ENCODE data around the gene GLRA2. TPM values are rescaled to one million over a fixed set of nuclear protein-coding genes. Genes with fewer than 3 reads are reported as not detected.

GLRA2 gene
- total and polyA plus RNA-seq, 2 donors (not counting 1 experiment from before 2014, with no cell fraction given) = not detected

GRCh38 chrX:14491689-14492088 is 37.6 kb upstream of the GLRA2 start:
- ChIA-PET POLR2A (no interaction called here), CTCF (no interaction called here)
- Histone ChIP-seq H3K4me1 (ENCODE audit: control insufficient read depth in 2 of 2, insufficient read depth in 2 of 2, low read length in 2 of 2) (no peaks in the 10 kb centered on the region), H3K4me3 (ENCODE audit: control extremely low read depth in 1 of 5, extremely low read depth in 1 of 5, insufficient read depth in 1 of 5, low read depth in 2 of 5, low read length in 4 of 5) (no peak overlapping the region), H3K79me2 (ENCODE audit: control insufficient read depth, insufficient read depth, low read length) (no peaks in the 10 kb centered on the region), H2AFZ (ENCODE audit: insufficient read depth, low read depth, low read length, poor library complexity, severe bottlenecking) (no peak overlapping the region), H3K4me2 (replicated peaks; ENCODE audit: low read depth, low read length, poor library complexity, severe bottlenecking) (no peak overlapping the region), H3K9me3 (ENCODE audit: control extremely low read depth in 1 of 3, control insufficient read depth in 2 of 3, insufficient read depth in 1 of 3, low read length in 2 of 3) (no peaks in the 10 kb centered on the region), H3K9ac (ENCODE audit: low read length) (no peak overlapping the region), H3K27me3 (replicated peaks in 1 of 4; ENCODE audit: control extremely low read depth in 1 of 4, control insufficient read depth in 3 of 4, insufficient read depth in 4 of 4, low read length in 3 of 4) (no peaks in the 10 kb centered on the region), H3K36me3 (replicated peaks in 1 of 2; ENCODE audit: control extremely low read depth in 1 of 2, control insufficient read depth in 1 of 2, extremely low read depth in 1 of 2, insufficient read depth in 2 of 2, low read length in 1 of 2) (no peaks in the 10 kb centered on the region), H3K27ac (ENCODE audit: low read length in 2 of 2) (no peak overlapping the region), H4K20me1 (ENCODE audit: control insufficient read depth, insufficient read depth, low read length, poor library complexity, severe bottlenecking) (no peaks in the 10 kb centered on the region)
- no peaks in the 10 kb centered on the region for H3K27me3 Mint-ChIP-seq
- intact Hi-C loops (cut with micrococcal nuclease) = no loop called here
- TF ChIP-seq CTCF (IDR thresholded peaks at IDR 0.05) (no peak), EZH2 (IDR thresholded peaks at IDR 0.05; ENCODE audit: borderline replicate concordance, insufficient read depth, low read depth, low read length, poor library complexity, severe bottlenecking) (no peak)
- ATAC-seq (ENCODE audit: low read depth) = no peak
- no peaks in the 10 kb centered on the region for H3K9me3 Mint-ChIP-seq (ENCODE audit: insufficient read depth)
- no peak overlapping the region for H3K27ac Mint-ChIP-seq
- no peak for DNase-seq
- 83% methylated on average over 1 of the region's 3 CpGs for WGBS (ENCODE audit: insufficient coverage)
- H3K4me1 Mint-ChIP-seq = peaks cover 3% of the 10 kb centered on the region
- no peak overlapping the region for H3K4me3 Mint-ChIP-seq

- Mint-ChIP-seq H3K4me1 (peaks cover 11% of the 10 kb centered on the region), H3K27me3 (no peaks in the 10 kb centered on the region), H3K9me3 (ENCODE audit: insufficient read depth) (no peaks in the 10 kb centered on the region), H3K4me3 (peak overlapping the region; percentile 89), H3K27ac (no peak overlapping the region)
- Histone ChIP-seq H3K4me2 (replicated peaks; ENCODE audit: low read depth, low read length, poor library complexity, severe bottlenecking) (peak overlapping the region; percentile 65), H3K9me3 (ENCODE audit: control extremely low read depth in 1 of 3, control insufficient read depth in 2 of 3, insufficient read depth in 1 of 3, low read length in 2 of 3) (no peaks in the 10 kb centered on the region), H3K36me3 (replicated peaks in 1 of 2; ENCODE audit: control extremely low read depth in 1 of 2, control insufficient read depth in 1 of 2, extremely low read depth in 1 of 2, insufficient read depth in 2 of 2, low read length in 1 of 2) (no peaks in the 10 kb centered on the region), H3K27ac (ENCODE audit: low read length in 2 of 2) (no peak overlapping the region), H2AFZ (ENCODE audit: insufficient read depth, low read depth, low read length, poor library complexity, severe bottlenecking) (peak overlapping the region; percentile 74), H3K79me2 (ENCODE audit: control insufficient read depth, insufficient read depth, low read length) (no peaks in the 10 kb centered on the region), H4K20me1 (ENCODE audit: control insufficient read depth, insufficient read depth, low read length, poor library complexity, severe bottlenecking) (no peaks in the 10 kb centered on the region), H3K27me3 (replicated peaks in 1 of 4; ENCODE audit: control extremely low read depth in 1 of 4, control insufficient read depth in 3 of 4, insufficient read depth in 4 of 4, low read length in 3 of 4) (no peaks in the 10 kb centered on the region), H3K4me1 (ENCODE audit: control insufficient read depth in 2 of 2, insufficient read depth in 2 of 2, low read length in 2 of 2) (peaks cover 0 to 3% of the 10 kb centered on the region in 2 donors), H3K9ac (ENCODE audit: low read length) (peak overlapping the region; percentile 57), H3K4me3 (ENCODE audit: control extremely low read depth in 1 of 5, extremely low read depth in 1 of 5, insufficient read depth in 1 of 5, low read depth in 2 of 5, low read length in 4 of 5) (peak overlapping the region in 1 of 5 experiments; percentile 45)
- intact Hi-C loops (cut with micrococcal nuclease) = no loop called here
- CTCF ChIA-PET = interaction anchor here (0.6 kb wide), 1 partner anchor 202 kb away, joined by 6 read pairs; no protein-coding TSS in a partner anchor
- DNase-seq = peak; percentile 2
- no peak for TF ChIP-seq EZH2 (IDR thresholded peaks at IDR 0.05; ENCODE audit: borderline replicate concordance, insufficient read depth, low read depth, low read length, poor library complexity, severe bottlenecking)
- TF ChIP-seq CTCF (IDR thresholded peaks at IDR 0.05) = no peak
- POLR2A ChIA-PET = no interaction called here
- no peak for ATAC-seq (ENCODE audit: low read depth)
- no CpG with 5 or more reads among the region's 3 CpGs for WGBS (ENCODE audit: insufficient coverage)
These were observed 32.7 kb upstream of the GLRA2 start for GRCh38 chrX:14496674-14497073.
